H9 (cell line): ENCODE measurements around the gene DNAH1. TPM values are rescaled to one million over a fixed set of nuclear protein-coding genes. Genes with fewer than 3 reads are reported as not detected.

ENCODE experiments used
- DNase-seq: peaks from one replicate; pipeline ENCODE4 v3.0.0-alpha.2; 2017
- H2AFZ ChIP-seq: one replicate; pipeline ENCODE4 v1.6.1; 2013; ENCODE audit warnings: mild to moderate bottlenecking, low read length, control low read depth, moderate library complexity
- H2AK5ac ChIP-seq: 2 replicates; pipeline ENCODE4 v1.6.1; 2013; ENCODE audit warnings: low read length, control low read depth, mixed read lengths; ENCODE audit not compliant: insufficient read length
- H2BK120ac ChIP-seq: one replicate; pipeline ENCODE4 v1.6.1; 2013; ENCODE audit warnings: low read depth, mild to moderate bottlenecking, low read length, control low read depth, inconsistent platforms; ENCODE audit not compliant: poor library complexity, severe bottlenecking
- H2BK12ac ChIP-seq: 2 replicates; pipeline ENCODE4 v1.6.1; 2013; ENCODE audit warnings: low read length, control low read depth, mixed read lengths, low read depth; ENCODE audit not compliant: insufficient read length
- H2BK15ac ChIP-seq: 2 replicates; pipeline ENCODE4 v1.6.1; 2013; ENCODE audit warnings: low read depth, low read length, control low read depth
- H2BK20ac ChIP-seq: one replicate; pipeline ENCODE4 v1.6.1; 2013; ENCODE audit warnings: low read depth, mild to moderate bottlenecking, low read length, control low read depth, inconsistent platforms; ENCODE audit not compliant: poor library complexity, severe bottlenecking
- H2BK5ac ChIP-seq: 2 replicates; pipeline ENCODE4 v1.6.1; 2013; ENCODE audit warnings: low read length, control low read depth, mixed read lengths; ENCODE audit not compliant: insufficient read length
- H3K14ac ChIP-seq: 2 replicates; pipeline ENCODE4 v1.6.1; 2013; ENCODE audit warnings: low read length, control low read depth; ENCODE audit not compliant: insufficient read depth
- H3K18ac ChIP-seq: 2 replicates; pipeline ENCODE4 v1.6.1; 2013; ENCODE audit warnings: low read depth, mild to moderate bottlenecking, mixed read lengths, low read length, control low read depth; ENCODE audit not compliant: insufficient read length
- H3K23ac ChIP-seq: 2 replicates; pipeline ENCODE4 v1.6.1; 2013; ENCODE audit warnings: low read length, control low read depth, mixed read lengths, low read depth; ENCODE audit not compliant: insufficient read length
- H3K23me2 ChIP-seq: 2 replicates; pipeline ENCODE4 v1.6.1; 2013; ENCODE audit warnings: low read depth, mild to moderate bottlenecking, mixed read lengths, low read length, control low read depth; ENCODE audit not compliant: insufficient read length, poor library complexity, severe bottlenecking
- H3K27ac ChIP-seq: 2 replicates; pipeline ENCODE4 v1.5.1; 2013; ENCODE audit warnings: low read length, control low read depth, mixed read lengths, low read depth; ENCODE audit not compliant: insufficient read length
- H3K27me3 ChIP-seq: 2 replicates; pipeline ENCODE4 v1.6.1; 2013; ENCODE audit warnings: low read length, control low read depth, inconsistent platforms; ENCODE audit not compliant: insufficient read depth
- H3K4ac ChIP-seq: 2 replicates; pipeline ENCODE4 v1.6.1; 2013; ENCODE audit warnings: low read depth, mild to moderate bottlenecking, control low read depth, inconsistent platforms, low read length, moderate library complexity
- H3K4me1 ChIP-seq: 2 replicates; pipeline ENCODE4 v1.6.1; 2013; ENCODE audit warnings: low read length, control low read depth, inconsistent platforms; ENCODE audit not compliant: insufficient read depth
- H3K4me2 ChIP-seq: 2 replicates; pipeline ENCODE4 v1.6.1; 2013; ENCODE audit warnings: low read length, control low read depth, mixed read lengths; ENCODE audit not compliant: insufficient read length, insufficient read depth
- H3K56ac ChIP-seq: 2 replicates; pipeline ENCODE4 v1.6.1; 2013; ENCODE audit warnings: low read depth, mild to moderate bottlenecking, mixed read lengths, low read length, control low read depth; ENCODE audit not compliant: insufficient read length
- H3K79me1 ChIP-seq: 2 replicates; pipeline ENCODE4 v1.6.1; 2013; ENCODE audit warnings: low read depth, mild to moderate bottlenecking, moderate library complexity, low read length, control low read depth, inconsistent platforms; ENCODE audit not compliant: insufficient read depth, poor library complexity, severe bottlenecking
- H3K79me2 ChIP-seq: 2 replicates; pipeline ENCODE4 v1.6.1; 2013; ENCODE audit warnings: low read length, control low read depth, inconsistent platforms; ENCODE audit not compliant: insufficient read depth
- H3K9ac ChIP-seq: 2 replicates; pipeline ENCODE4 v1.6.1; 2013; ENCODE audit warnings: low read length, control low read depth, mixed read lengths; ENCODE audit not compliant: insufficient read length; ENCODE audit errors: extremely low read depth
- H3K9me3 ChIP-seq: one replicate; pipeline ENCODE4 v1.6.1; 2013; ENCODE audit warnings: low read depth, low read length, inconsistent platforms; ENCODE audit not compliant: control insufficient read depth
- H3T11ph ChIP-seq: one replicate; pipeline ENCODE4 v1.6.1; 2013; ENCODE audit warnings: mild to moderate bottlenecking, low read length, control low read depth, inconsistent platforms
- H4K20me1 ChIP-seq: one replicate; pipeline ENCODE4 v1.6.1; 2013; ENCODE audit not compliant: control insufficient read depth, insufficient read length, insufficient read depth
- H4K5ac ChIP-seq: 2 replicates; pipeline ENCODE4 v1.6.1; 2013; ENCODE audit warnings: low read depth, mild to moderate bottlenecking, mixed read lengths, low read length, control low read depth; ENCODE audit not compliant: insufficient read length
- H4K8ac ChIP-seq: replicated peaks from 2 replicates; pipeline ENCODE4 v1.6.1; 2013; ENCODE audit warnings: low read length, control low read depth, mixed read lengths, low read depth; ENCODE audit not compliant: insufficient read length
- H4K91ac ChIP-seq: 2 replicates; pipeline ENCODE4 v1.6.1; 2013; ENCODE audit warnings: low read depth, mild to moderate bottlenecking, moderate library complexity, mixed read lengths, low read length, control low read depth; ENCODE audit not compliant: insufficient read length
- H3K27ac Mint-ChIP-seq, 3 experiments: 2 replicates in 2 of 3; 3 replicates in 1 of 3; pipeline ENCODE4 v1.8.0; 2020 to 2021; ENCODE audit warnings: mixed read lengths in 3 of 3, mild to moderate bottlenecking in 1 of 3, moderate library complexity in 1 of 3
- H3K27me3 Mint-ChIP-seq: 2 replicates; pipeline ENCODE4 v1.8.0; 2021; ENCODE audit warnings: low read depth, mild to moderate bottlenecking, moderate library complexity, mixed read lengths
- H3K36me3 Mint-ChIP-seq, 3 experiments: 2 replicates in 2 of 3; 3 replicates in 1 of 3; pipeline ENCODE4 v1.8.0; 2020 to 2021; ENCODE audit warnings: low read depth in 3 of 3, mixed read lengths in 3 of 3; ENCODE audit not compliant: insufficient read depth in 1 of 3
- H3K4me1 Mint-ChIP-seq, 2 experiments: 2 replicates each; pipeline ENCODE4 v1.8.0; 2020; ENCODE audit warnings: mixed read lengths in 2 of 2
- H3K4me3 Mint-ChIP-seq, 2 experiments: 2 replicates in 1 of 2; 3 replicates in 1 of 2; pipeline ENCODE4 v1.8.0; 2020 to 2021; ENCODE audit warnings: mild to moderate bottlenecking in 2 of 2, mixed read lengths in 2 of 2, moderate library complexity in 1 of 2
- H3K9me3 Mint-ChIP-seq, 2 experiments: 2 replicates in 1 of 2; 3 replicates in 1 of 2; pipeline ENCODE4 v1.8.0; 2020; ENCODE audit warnings: mild to moderate bottlenecking in 2 of 2, mixed read lengths in 2 of 2, moderate library complexity in 1 of 2
- WGBS: extraction: QIAGEN DNeasy Blood & Tissue Kit; methylation state at CpG from one replicate; pipeline ENCODE4 v1.1.7; 2013; ENCODE audit warnings: missing lambda C conversion rate, low lambda C conversion rate, mixed read lengths; ENCODE audit not compliant: insufficient read length; ENCODE audit errors: extremely low coverage; 5-methylcytosine and 5-hydroxymethylcytosine counted together
- total RNA-seq: library from RNA; stranded (reverse); gene quantifications from 2 replicates; pipeline ENCODE4 v1.2.1, GENCODE V29; 2021
- TF ChIP-seq, protein P1 (sequence below): fragments of 200-600 bp; sonication (generic); conservative IDR thresholded peaks from 3 replicates; pipeline ENCODE4 v1.8.0; 2021; ENCODE audit warnings: antibody characterized with exemption, mild to moderate bottlenecking

Gene DNAH1
- total RNA-seq, 1 experiment from 2014 or later, result 2.0 TPM

DNA sequence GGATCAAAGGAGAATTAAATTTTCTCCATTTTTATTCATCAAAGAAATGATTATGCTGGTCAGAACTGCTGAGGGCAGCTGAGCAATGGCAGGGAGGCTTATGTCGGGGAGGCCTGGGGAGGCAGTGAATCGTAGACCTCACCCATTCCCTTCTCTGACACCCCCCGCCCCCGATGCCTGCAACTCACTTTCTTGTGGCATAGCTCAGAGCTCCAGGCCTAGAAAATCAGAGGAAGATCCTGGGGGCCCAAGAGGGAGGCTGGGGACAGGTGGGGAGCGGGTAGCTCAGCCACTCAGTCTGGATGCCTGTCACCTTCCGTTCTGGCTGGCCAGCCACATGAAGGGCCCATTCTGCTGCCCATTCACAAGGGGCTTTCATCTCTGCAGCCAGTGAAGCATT is 1.1 kb upstream of the DNAH1 start:
- H2BK12ac ChIP-seq, result no peak overlapping the region
- H4K5ac ChIP-seq, result no peak overlapping the region
- no peak overlapping the region for H2AFZ ChIP-seq
- H3K79me1 ChIP-seq, result no peaks in the 10 kb centered on the region
- H3K4me2 ChIP-seq, result no peak overlapping the region
- no peak overlapping the region for H2BK20ac ChIP-seq
- no peak overlapping the region for H3K14ac ChIP-seq
- H3K9me3 ChIP-seq, result no peaks in the 10 kb centered on the region
- no peak for DNase-seq
- H3K9me3 Mint-ChIP-seq, result no peaks in the 10 kb centered on the region
- H3K27me3 ChIP-seq, result peaks cover 2% of the 10 kb centered on the region; the same call in 1 of the 2 replicates
- H2BK15ac ChIP-seq, result no peak overlapping the region
- H3K27ac ChIP-seq, result no peak overlapping the region
- H4K91ac ChIP-seq, result no peak overlapping the region
- no peak overlapping the region for H3K4me3 Mint-ChIP-seq
- H3K4me1 ChIP-seq, result no peaks in the 10 kb centered on the region
- peaks cover 5 to 15% of the 10 kb centered on the region in 2 experiments for H3K4me1 Mint-ChIP-seq
- no peak overlapping the region for H3K27ac Mint-ChIP-seq
- peaks cover 30% of the 10 kb centered on the region for H3K27me3 Mint-ChIP-seq
- no peak overlapping the region for H3K9ac ChIP-seq
- H3K4ac ChIP-seq, result no peak overlapping the region
- no peak overlapping the region for H2BK5ac ChIP-seq
- H3K23ac ChIP-seq, result no peak overlapping the region
- H3K79me2 ChIP-seq, result no peaks in the 10 kb centered on the region
- no peak overlapping the region for H2BK120ac ChIP-seq
- H4K8ac ChIP-seq, result no peak overlapping the region
- no peaks in the 10 kb centered on the region; a peak in 1 of 7 replicates for H3K36me3 Mint-ChIP-seq
- WGBS, result no CpG with 5 or more reads among the region's 6 CpGs
- H2AK5ac ChIP-seq, result no peak overlapping the region
- no peak overlapping the region for H3T11ph ChIP-seq
- H3K23me2 ChIP-seq, result peaks cover 6% of the 10 kb centered on the region
- H3K18ac ChIP-seq, result no peak overlapping the region
- no peaks in the 10 kb centered on the region for H4K20me1 ChIP-seq
- TF ChIP-seq, protein P1, sequence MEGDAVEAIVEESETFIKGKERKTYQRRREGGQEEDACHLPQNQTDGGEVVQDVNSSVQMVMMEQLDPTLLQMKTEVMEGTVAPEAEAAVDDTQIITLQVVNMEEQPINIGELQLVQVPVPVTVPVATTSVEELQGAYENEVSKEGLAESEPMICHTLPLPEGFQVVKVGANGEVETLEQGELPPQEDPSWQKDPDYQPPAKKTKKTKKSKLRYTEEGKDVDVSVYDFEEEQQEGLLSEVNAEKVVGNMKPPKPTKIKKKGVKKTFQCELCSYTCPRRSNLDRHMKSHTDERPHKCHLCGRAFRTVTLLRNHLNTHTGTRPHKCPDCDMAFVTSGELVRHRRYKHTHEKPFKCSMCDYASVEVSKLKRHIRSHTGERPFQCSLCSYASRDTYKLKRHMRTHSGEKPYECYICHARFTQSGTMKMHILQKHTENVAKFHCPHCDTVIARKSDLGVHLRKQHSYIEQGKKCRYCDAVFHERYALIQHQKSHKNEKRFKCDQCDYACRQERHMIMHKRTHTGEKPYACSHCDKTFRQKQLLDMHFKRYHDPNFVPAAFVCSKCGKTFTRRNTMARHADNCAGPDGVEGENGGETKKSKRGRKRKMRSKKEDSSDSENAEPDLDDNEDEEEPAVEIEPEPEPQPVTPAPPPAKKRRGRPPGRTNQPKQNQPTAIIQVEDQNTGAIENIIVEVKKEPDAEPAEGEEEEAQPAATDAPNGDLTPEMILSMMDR, result no peak
- no peak overlapping the region for H3K56ac ChIP-seq
